IPS-NIHi7 (cell line): ENCODE data around the gene MARK1.
"Not testable (repeated sequence)": the region's sequence is repeated elsewhere in the genome, so short reads cannot be mapped to it uniquely, and the experiment has no call there.

Source experiments
- DNase-seq: peaks from one replicate; pipeline ENCODE4 v3.0.0; 2012; ENCODE audit warnings: mixed read lengths; ENCODE audit errors: extremely low spot score

MARK1 gene

GRCh38 chr1:220611100-220611499 lies 83.2 kb downstream of the MARK1 start:
- DNase-seq = not testable (repeated sequence)

- DNase-seq = no peak
Measured at GRCh38 chr1:220616836-220617235, 88.9 kb downstream of the MARK1 start.

GRCh38 chr1:220628431-220628830 lies 100.5 kb downstream of the MARK1 start:
- DNase-seq = no peak

- no peak for DNase-seq
Measured at GRCh38 chr1:220631238-220631815, 103.4 kb downstream of the MARK1 start.

GRCh38 chr1:220637759-220638158 lies 109.8 kb downstream of the MARK1 start:
- no peak for DNase-seq

GRCh38 chr1:220642285-220642684 lies 114.3 kb downstream of the MARK1 start:
- DNase-seq = no peak

- no peak for DNase-seq
Measured at GRCh38 chr1:220652995-220653394, 125.1 kb downstream of the MARK1 start.

- DNase-seq = no peak
Measured at GRCh38 chr1:220655509-220655908, 127.6 kb downstream of the MARK1 start.

GRCh38 chr1:220655961-220656740 lies 128.2 kb downstream of the MARK1 start:
- no peak for DNase-seq

GRCh38 chr1:220666349-220666748 lies 138.4 kb downstream of the MARK1 start:
- DNase-seq = no peak

- no peak for DNase-seq
Measured at GRCh38 chr1:220669005-220669404, 141.1 kb downstream of the MARK1 start.

GRCh38 chr1:220670365-220670764 lies 142.4 kb downstream of the MARK1 start:
- no peak for DNase-seq

- no peak for DNase-seq
Measured at GRCh38 chr1:220673921-220674320, 146.0 kb downstream of the MARK1 start.

- DNase-seq = no peak
Measured at GRCh38 chr1:220677251-220677650, 149.3 kb downstream of the MARK1 start.

GRCh38 chr1:220680085-220680687 lies 152.2 kb downstream of the MARK1 start:
- peak; percentile 63 for DNase-seq

- no peak for DNase-seq
Measured at GRCh38 chr1:220681220-220681880, 153.4 kb downstream of the MARK1 start.

GRCh38 chr1:220682901-220683576 lies 155.1 kb downstream of the MARK1 start:
- no peak for DNase-seq

- not testable (repeated sequence) for DNase-seq
Measured at GRCh38 chr1:220683716-220684115, 155.8 kb downstream of the MARK1 start.

GRCh38 chr1:220684890-220685289 lies 157.0 kb downstream of the MARK1 start:
- no peak for DNase-seq

GRCh38 chr1:220685879-220686278 lies 157.9 kb downstream of the MARK1 start:
- no peak for DNase-seq

- DNase-seq = no peak
Measured at GRCh38 chr1:220687809-220688208, 159.9 kb downstream of the MARK1 start.

- DNase-seq = no peak
Measured at GRCh38 chr1:220689666-220690065, 161.7 kb downstream of the MARK1 start.
